H1 (cell line): Measurements from ENCODE around the gene RMND5B.

Experiments
- CREB1 ChIP-seq: IDR thresholded peaks from 2 replicates; pipeline ENCODE4 v1.6.1; 2012; ENCODE audit warnings: inconsistent platforms
- POLR2A ChIP-seq, 2 experiments: IDR thresholded peaks; 1 replicate in 1 of 2; 2 replicates in 1 of 2; pipeline ENCODE4 v1.6.1; 2011; ENCODE audit warnings: low read depth in 2 of 2, low read length in 2 of 2, mild to moderate bottlenecking in 2 of 2; ENCODE audit errors: control extremely low read depth in 1 of 2
- RBBP5 ChIP-seq: IDR thresholded peaks from 2 replicates; pipeline ENCODE4 v1.7.1; 2012; ENCODE audit warnings: low read depth, mild to moderate bottlenecking, inconsistent platforms, low read length, moderate library complexity, borderline replicate concordance

- TF ChIP-seq POLR2A (IDR thresholded peaks at IDR 0.05; ENCODE audit: control extremely low read depth in 1 of 2, low read depth in 2 of 2, low read length in 2 of 2) (no peak), RBBP5 (no peak), CREB1 (no peak)
These were observed 10.8 kb upstream of the RMND5B start for GRCh38 chr5:178119915-178120606.
